A549 treated with CORT108297 at 1 μM for 4 hours (cell line): ENCODE measurements around the gene PDE1A. TPM values are rescaled to one million over a fixed set of nuclear protein-coding genes. Genes with fewer than 3 reads are reported as not detected.

Experiments used
- total RNA-seq: library from RNA; stranded (reverse); fragments of 200-300 nt; extraction: Qiagen RNA extraction; gene quantifications from 5 replicates; pipeline ENCODE4 v1.2.3, GENCODE V29; 2022

PDE1A gene
- 0.09 to 0.18 TPM (median 0.14 TPM) in 5 replicates for total RNA-seq

GRCh38 chr2:182426918-182427240 lies at the start of gene PDE1A:
TSS of gene PDE1A (minus strand) at chr2:182427036.

